ENCODE data around the gene GBF1.

- TF ChIP-seq EZH2 (IDR thresholded peaks at IDR 0.05) (no peak), POLR2AphosphoS5 (IDR thresholded peaks at IDR 0.05; ENCODE audit: borderline replicate concordance, low read depth, low read length) (no peak), FOXP2 (optimal IDR thresholded peaks at IDR 0.05; ENCODE audit: control extremely low read depth, extremely low read length, insufficient read depth) (no peak)
Measured at GRCh38 chr10:102396317-102396650, 151.0 kb downstream of the GBF1 start.
